ENCODE measurements around the gene GNG2.

The GNG2 gene

GRCh38 chr14:51822499-51822898, 37.9 kb upstream of the GNG2 start:
- DNase-seq (ENCODE audit: low read depth): no peak
- H3K4me3 ChIP-seq (ENCODE audit: low read depth, low read length): no peak overlapping the region
- TF ChIP-seq CTCF (IDR thresholded peaks at IDR 0.05; ENCODE audit: control insufficient read depth, extremely low read depth, insufficient read depth): no peak

GRCh38 chr14:51823706-51824105, 36.7 kb upstream of the GNG2 start:
- no peak for TF ChIP-seq CTCF (IDR thresholded peaks at IDR 0.05; ENCODE audit: control insufficient read depth, extremely low read depth, insufficient read depth)
- DNase-seq (ENCODE audit: low read depth): no peak
- no peak overlapping the region for H3K4me3 ChIP-seq (ENCODE audit: low read depth, low read length)

GRCh38 chr14:51824191-51824590, 36.2 kb upstream of the GNG2 start:
- no peak for DNase-seq (ENCODE audit: low read depth)
- TF ChIP-seq CTCF (IDR thresholded peaks at IDR 0.05; ENCODE audit: control insufficient read depth, extremely low read depth, insufficient read depth): no peak
- H3K4me3 ChIP-seq (ENCODE audit: low read depth, low read length): no peak overlapping the region

GRCh38 chr14:51825926-51826325, 34.5 kb upstream of the GNG2 start:
- H3K4me3 ChIP-seq (ENCODE audit: low read depth, low read length): no peak overlapping the region
- TF ChIP-seq CTCF (IDR thresholded peaks at IDR 0.05; ENCODE audit: control insufficient read depth, extremely low read depth, insufficient read depth): no peak
- DNase-seq (ENCODE audit: low read depth): no peak

GRCh38 chr14:51828017-51828797, 32.2 kb upstream of the GNG2 start:
- TF ChIP-seq CTCF (IDR thresholded peaks at IDR 0.05; ENCODE audit: control insufficient read depth, extremely low read depth, insufficient read depth): no peak
- no peak overlapping the region for H3K4me3 ChIP-seq (ENCODE audit: low read depth, low read length)
- no peak for DNase-seq (ENCODE audit: low read depth)

- DNase-seq (ENCODE audit: low read depth): no peak
These were observed 26.2 kb upstream of the GNG2 start for GRCh38 chr14:51834240-51834639.

More at GRCh38 chr14:51834240-51834639, 26.2 kb upstream of the GNG2 start:
- no peak for TF ChIP-seq CTCF (IDR thresholded peaks at IDR 0.05; ENCODE audit: control insufficient read depth, extremely low read depth, insufficient read depth)
- H3K4me3 ChIP-seq (ENCODE audit: low read depth, low read length): no peak overlapping the region

All from LNCaP clone FGC (cell line).